GM18519 (cell line): Measurements from ENCODE around the gene PPCDC.

Experiments
- ATAC-seq: cut with Tn5 transposase; IDR thresholded peaks from one replicate; pipeline ENCODE4 v1.9.1; 2021; ENCODE audit warnings: mild to moderate bottlenecking, moderate library complexity; ENCODE audit not compliant: unreplicated experiment, low FRiP score

PPCDC gene

DNA sequence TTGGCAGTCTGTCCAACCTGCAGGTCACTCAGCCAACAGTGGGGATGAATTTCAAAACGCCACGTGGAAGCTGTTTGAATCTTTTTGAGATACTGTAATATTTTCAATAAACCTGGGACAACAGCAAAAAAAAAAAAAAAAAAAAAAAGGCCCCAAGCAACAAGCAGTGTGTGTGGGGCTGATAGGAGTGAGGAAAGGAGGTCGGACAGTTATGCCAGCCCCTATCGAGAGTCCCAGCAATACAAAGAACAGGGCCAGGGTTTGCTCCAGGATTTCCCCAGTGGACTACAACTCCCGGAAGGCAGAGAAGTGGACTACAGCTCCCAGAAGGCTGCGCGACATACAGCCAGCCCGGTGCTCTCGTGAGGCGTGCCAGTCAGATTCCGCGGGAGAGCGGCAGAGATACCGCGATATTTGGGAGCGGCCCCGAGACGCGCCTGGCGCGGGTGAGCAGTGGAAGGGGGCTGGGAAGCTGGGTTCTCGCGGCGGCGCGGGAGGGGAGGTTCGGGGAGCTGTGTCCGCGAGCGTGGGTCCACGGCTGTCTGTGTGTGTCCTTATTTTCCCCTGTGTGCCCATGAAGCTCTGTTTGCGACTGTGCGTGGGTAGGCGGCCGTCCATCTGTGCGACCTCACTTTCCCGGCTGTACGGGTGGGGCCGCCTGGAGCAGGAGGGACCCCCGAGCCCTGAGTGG, at the start of gene PPCDC:
Gene PPCDC, plus strand, starts transcription at position 410 of the 691 bp plus-strand sequence. CDS start 4,729 bp downstream, outside the sequence.
- ATAC-seq, result peak; percentile 81

DNA sequence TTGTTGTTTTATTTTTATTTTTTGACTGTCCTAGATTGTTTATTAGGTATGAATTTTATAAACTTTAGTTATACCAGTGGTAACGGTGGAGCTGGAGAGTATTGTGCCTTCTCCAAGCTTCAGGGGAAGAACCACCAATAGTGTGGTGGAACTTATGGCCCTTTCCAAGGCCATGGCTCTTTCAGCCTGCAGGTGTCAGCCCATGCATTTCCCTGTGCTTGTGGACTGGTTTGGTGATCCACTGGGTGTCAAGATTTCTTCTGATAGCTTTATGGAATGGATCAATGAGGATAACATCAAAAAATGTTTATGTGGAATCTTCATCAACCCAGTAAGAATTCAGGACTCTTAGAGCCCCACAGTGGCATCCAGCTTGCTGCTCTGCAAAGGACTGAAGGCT, 47.2 kb upstream of the PPCDC start:
- ATAC-seq, result no peak

GRCh38 chr15:74977599-74977998, 45.8 kb upstream of the PPCDC start:
- ATAC-seq, result no peak

DNA sequence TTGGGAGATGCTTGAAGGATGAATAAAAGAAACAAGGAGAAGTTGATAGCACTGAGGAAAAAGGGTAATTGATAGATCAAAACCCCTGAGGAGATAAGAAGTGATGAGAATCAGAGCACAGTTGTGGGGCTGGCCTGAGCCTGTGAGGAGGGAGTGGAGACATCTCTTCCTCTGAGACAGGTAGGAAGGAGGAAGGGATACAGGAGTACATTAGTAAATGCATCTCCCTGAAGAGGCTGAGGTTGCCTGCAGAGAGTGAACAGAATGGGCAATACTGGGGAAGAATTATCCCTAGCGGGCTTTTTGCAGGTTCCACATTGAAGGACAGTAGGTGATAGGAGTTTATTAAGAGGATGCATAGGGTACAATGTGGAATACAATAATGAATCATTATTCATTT, 45.3 kb upstream of the PPCDC start:
- no peak for ATAC-seq

DNA sequence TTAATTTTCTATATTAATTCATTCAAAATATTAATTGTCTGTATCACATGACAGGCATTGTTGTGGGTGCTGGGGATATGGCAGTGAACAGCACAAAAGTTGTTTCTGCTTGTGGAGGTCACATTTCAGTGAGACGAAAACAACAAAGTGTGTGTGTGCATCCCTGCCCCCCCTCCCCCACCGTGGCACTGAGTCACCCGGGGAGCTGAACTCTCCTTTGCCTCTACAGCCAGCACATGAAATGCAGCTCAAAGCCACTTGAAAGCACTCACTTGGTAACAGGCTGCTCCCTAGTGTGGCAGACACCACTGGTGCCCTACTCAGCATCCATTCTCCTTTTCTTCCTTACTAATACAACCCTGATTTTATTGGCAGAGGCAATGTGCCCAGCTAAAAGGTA, 44.9 kb upstream of the PPCDC start:
- ATAC-seq, result no peak

GRCh38 chr15:74982183-74982582, 41.2 kb upstream of the PPCDC start:
- ATAC-seq, result no peak

DNA sequence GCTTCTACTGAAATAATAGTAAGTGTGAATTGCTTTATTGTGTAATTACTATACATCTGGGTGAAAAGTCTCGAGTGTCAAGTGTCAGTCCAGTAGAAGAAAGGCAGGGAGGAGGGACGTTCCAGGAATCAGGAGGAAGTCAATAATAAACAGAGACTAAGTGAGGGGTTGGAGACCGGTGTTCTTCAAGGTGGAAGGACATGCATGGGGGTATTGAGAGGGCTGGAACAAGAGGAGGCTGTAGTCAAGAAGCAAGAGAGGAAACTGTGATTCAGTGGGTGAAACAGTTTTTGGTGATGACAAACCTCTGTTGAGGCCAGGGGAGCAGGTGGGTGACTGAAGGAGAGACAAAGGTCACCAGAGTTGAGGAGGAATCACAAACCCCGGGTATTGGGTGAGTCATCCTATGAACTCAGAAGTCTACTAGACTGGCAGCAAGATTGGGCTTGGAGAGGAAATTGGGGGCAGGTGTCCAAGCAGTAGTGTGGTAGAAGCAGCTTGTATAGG, 39.6 kb upstream of the PPCDC start:
- ATAC-seq, result no peak

GRCh38 chr15:74988007-74988800, 35.2 kb upstream of the PPCDC start:
- no peak for ATAC-seq

DNA sequence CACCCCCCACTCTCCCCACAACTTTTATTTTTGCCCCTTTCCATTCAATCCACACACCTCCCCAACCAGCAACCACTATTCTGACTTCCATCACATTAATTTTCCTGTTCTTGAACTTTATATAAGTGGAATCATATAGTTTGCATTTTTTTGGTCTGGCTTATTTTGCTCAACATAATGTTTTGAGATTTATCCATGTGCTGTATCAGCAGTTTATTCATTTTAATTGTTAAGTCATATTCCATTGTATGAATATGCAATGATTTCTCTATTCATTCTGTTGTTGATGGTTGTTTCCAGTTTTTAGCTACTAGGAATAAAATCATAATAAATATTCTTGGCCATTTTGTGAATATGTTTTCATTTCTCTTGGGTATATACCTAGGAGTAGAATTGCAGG, 33.9 kb upstream of the PPCDC start:
- no peak for ATAC-seq

DNA sequence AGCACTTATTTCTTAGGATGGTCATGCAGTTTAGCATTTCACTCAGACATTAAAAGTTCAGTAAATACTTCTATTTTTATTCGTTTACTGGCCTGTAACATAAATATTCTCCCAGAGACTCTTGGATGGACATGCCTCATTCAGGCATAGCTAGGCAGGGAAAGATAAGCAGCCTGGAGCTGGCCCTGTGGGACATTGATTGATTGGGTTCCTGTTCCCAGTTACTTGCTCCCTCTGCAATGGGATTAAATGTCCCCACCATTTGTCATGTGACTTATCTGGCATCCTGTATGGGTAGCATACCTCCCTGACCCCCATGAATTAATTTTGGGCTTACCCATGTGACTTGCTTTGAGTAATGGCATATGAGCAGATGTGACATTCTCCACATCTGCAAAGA, 30.8 kb upstream of the PPCDC start:
- ATAC-seq, result no peak

GRCh38 chr15:74994236-74994635, 29.2 kb upstream of the PPCDC start:
- ATAC-seq, result no peak

- no peak for ATAC-seq
These were observed 28.7 kb upstream of the PPCDC start for GRCh38 chr15:74994685-74995084.

DNA sequence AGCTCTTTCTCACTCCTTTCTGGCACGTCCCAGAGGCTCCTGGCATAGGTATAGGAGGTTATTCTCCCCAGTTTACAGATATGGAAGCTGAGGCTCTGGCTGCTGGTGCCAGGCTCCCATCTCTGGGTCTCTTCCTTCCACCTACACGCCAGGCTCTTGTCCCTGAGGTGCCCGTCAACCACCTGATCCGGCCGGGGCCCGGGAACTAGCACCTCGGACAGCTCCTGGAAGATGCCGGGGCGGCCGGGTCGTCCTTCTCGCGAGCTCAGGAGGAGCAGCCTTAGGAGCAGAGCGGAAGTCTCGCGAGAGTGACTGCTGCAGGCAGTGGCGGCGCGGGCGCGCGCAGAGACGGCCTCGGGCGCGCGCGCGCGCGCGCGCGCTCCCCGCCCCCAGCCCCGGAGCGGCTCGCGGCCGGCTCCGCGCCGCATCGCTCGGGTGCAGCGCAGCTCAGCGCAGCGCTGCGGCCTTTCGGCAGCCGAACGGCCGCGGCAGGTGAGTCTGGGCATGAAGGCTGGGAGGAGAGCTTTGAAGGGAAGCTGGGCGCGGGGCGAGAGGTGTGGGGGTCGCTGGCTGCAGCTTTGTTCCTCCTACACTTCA, 28.1 kb upstream of the PPCDC start, which contains the start of gene SCAMP5:
Gene SCAMP5, plus strand, starts transcription at position 382 of the 597 bp plus-strand sequence. CDS start 16,277 bp downstream, outside the sequence.
- peak; percentile 58 for ATAC-seq

- no peak for ATAC-seq
These were observed 27.3 kb upstream of the PPCDC start for GRCh38 chr15:74995779-74996765.

DNA sequence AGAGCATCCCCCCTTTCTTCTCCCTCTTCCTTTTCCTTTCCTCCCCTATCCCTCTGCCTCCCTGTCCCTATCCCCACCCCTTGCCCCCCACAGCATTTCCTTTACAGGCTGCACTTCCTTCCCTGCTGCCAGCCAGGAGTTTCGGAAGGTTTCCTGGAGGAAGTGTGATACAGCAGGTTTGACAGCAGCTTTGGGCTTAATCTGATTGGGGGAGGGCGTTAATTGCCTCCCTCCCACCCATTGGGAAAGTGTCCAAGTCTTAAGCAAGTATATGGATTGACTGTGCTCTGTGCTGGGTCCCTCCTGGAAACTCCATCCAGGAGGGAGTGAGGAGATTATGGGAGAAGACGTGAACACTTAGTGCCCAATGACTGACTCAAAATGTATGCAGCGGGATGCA, 26.2 kb upstream of the PPCDC start:
- no peak for ATAC-seq

- no peak for ATAC-seq
These were observed 25.8 kb upstream of the PPCDC start for GRCh38 chr15:74997543-74997942.

GRCh38 chr15:75001310-75001709, 22.1 kb upstream of the PPCDC start:
- ATAC-seq, result no peak

DNA sequence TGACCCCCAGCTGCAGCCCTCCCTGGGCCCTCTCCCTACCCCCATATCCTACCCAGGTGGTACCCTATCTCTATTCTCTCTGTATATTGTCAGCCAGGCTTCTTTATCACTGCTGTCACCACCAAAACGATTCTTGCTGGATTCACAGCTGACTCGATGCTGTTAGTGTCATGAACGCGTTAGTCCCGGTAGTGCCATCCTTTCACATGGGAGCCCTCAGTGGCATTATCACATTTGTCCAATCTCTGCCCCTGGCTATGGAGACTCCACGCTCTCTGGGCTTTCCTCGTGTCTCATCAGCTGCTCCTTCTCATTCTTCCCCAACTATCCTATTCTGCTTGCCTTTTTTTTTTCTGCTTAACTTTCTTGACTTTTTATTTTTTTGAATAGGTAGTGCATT, 21.0 kb upstream of the PPCDC start:
- ATAC-seq, result no peak

- no peak for ATAC-seq
These were observed 16.2 kb upstream of the PPCDC start for GRCh38 chr15:75007216-75007615.

- no peak for ATAC-seq
These were observed 15.2 kb upstream of the PPCDC start for GRCh38 chr15:75008221-75008625.
